Stomach (tissue), 4 donors: ENCODE data around the gene TAS2R16.

ENCODE experiments used
- POLR2AphosphoS5 ChIP-seq, 3 donors: sonication (generic); formaldehyde crosslinking; IDR thresholded peaks; one replicate each; pipeline ENCODE4 v1.6.1; 2016; ENCODE audit warnings: antibody characterized with exemption in 3 of 3
- TF ChIP-seq, protein P1 (sequence below), 7 experiments: fragments of 450-650 bp in 4 of 7; fragments of 200-600 bp in 3 of 7; sonication (generic) in 3 of 7; IDR thresholded peaks; one replicate each; pipeline ENCODE4 v1.5.1; 2016 to 2019; ENCODE audit warnings: antibody characterized with exemption in 7 of 7, control low read depth in 2 of 7, mild to moderate bottlenecking in 1 of 7

DNA sequence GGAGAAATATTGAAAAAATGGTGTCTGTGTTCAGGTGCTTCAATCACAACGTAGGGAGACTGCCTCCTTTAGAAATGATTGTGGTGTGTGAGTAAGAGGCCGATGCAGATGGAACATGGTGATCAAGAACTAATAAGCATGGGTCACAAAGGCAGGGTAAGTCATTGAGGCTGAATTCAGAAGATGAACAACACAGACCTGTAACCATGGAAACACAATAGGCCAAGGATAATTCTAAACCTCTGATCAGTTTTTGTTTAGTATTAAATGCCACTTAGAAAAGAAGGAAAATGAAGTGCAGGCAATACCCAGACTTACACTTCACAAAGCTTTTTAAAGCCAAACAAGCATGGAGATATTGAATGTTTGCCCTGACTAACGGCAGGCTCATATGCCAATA lies 32.8 kb upstream of the TAS2R16 start:
- TF ChIP-seq, protein P1, sequence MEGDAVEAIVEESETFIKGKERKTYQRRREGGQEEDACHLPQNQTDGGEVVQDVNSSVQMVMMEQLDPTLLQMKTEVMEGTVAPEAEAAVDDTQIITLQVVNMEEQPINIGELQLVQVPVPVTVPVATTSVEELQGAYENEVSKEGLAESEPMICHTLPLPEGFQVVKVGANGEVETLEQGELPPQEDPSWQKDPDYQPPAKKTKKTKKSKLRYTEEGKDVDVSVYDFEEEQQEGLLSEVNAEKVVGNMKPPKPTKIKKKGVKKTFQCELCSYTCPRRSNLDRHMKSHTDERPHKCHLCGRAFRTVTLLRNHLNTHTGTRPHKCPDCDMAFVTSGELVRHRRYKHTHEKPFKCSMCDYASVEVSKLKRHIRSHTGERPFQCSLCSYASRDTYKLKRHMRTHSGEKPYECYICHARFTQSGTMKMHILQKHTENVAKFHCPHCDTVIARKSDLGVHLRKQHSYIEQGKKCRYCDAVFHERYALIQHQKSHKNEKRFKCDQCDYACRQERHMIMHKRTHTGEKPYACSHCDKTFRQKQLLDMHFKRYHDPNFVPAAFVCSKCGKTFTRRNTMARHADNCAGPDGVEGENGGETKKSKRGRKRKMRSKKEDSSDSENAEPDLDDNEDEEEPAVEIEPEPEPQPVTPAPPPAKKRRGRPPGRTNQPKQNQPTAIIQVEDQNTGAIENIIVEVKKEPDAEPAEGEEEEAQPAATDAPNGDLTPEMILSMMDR (IDR thresholded peaks at IDR 0.05): no peak
- TF ChIP-seq POLR2AphosphoS5 (IDR thresholded peaks at IDR 0.05): no peak
